ENCODE measurements around the gene COL20A1.

The COL20A1 gene

GRCh38 chr20:63352811-63353221 is 59.8 kb downstream of the COL20A1 start:
- TF ChIP-seq CTCF (IDR thresholded peaks at IDR 0.05; ENCODE audit: borderline replicate concordance, insufficient read depth, low read depth, low read length) = no peak

GRCh38 chr20:63354636-63355350 is 61.8 kb downstream of the COL20A1 start:
- TF ChIP-seq CTCF (IDR thresholded peaks at IDR 0.05; ENCODE audit: borderline replicate concordance, insufficient read depth, low read depth, low read length) = no peak

More at GRCh38 chr20:63352811-63353221, 59.8 kb downstream of the COL20A1 start:
- no peak overlapping the region for H3K4me3 ChIP-seq (ENCODE audit: low read depth, low read length)

GRCh38 chr20:63355781-63356295 is 62.9 kb downstream of the COL20A1 start:
- no peak for TF ChIP-seq CTCF (IDR thresholded peaks at IDR 0.05; ENCODE audit: borderline replicate concordance, insufficient read depth, low read depth, low read length)
- H3K4me3 ChIP-seq (ENCODE audit: low read depth, low read length) = no peak overlapping the region

More at GRCh38 chr20:63354636-63355350, 61.8 kb downstream of the COL20A1 start:
- H3K4me3 ChIP-seq (ENCODE audit: low read depth, low read length) = no peak overlapping the region

- TF ChIP-seq CTCF (IDR thresholded peaks at IDR 0.05; ENCODE audit: borderline replicate concordance, insufficient read depth, low read depth, low read length) = no peak
- no peak overlapping the region for H3K4me3 ChIP-seq (ENCODE audit: low read depth, low read length)
These were observed 63.5 kb downstream of the COL20A1 start for GRCh38 chr20:63356511-63356910.

- TF ChIP-seq CTCF (IDR thresholded peaks at IDR 0.05; ENCODE audit: borderline replicate concordance, insufficient read depth, low read depth, low read length) = no peak
- H3K4me3 ChIP-seq (ENCODE audit: low read depth, low read length) = no peak overlapping the region
These were observed 64.2 kb downstream of the COL20A1 start for GRCh38 chr20:63356931-63357879.

- no peak for TF ChIP-seq CTCF (IDR thresholded peaks at IDR 0.05; ENCODE audit: borderline replicate concordance, insufficient read depth, low read depth, low read length)
- H3K4me3 ChIP-seq (ENCODE audit: low read depth, low read length) = no peak overlapping the region
These were observed 65.2 kb downstream of the COL20A1 start for GRCh38 chr20:63357921-63358905.

All from GM12875 (cell line).